ENCODE results near the gene STX16.

Gene STX16

GRCh38 chr20:58651946-58652605 lies 993 bp downstream of the STX16 start:
- peak overlapping the region; percentile 86 for H3K27ac ChIP-seq
- TF ChIP-seq ZFX (IDR thresholded peaks at IDR 0.05) (no peak), CTCF (conservative IDR thresholded peaks at IDR 0.05) (no peak)

- H3K27ac ChIP-seq: peak overlapping the region; percentile 86
- TF ChIP-seq ZFX (IDR thresholded peaks at IDR 0.05): no peak
- no peak for TF ChIP-seq CTCF (conservative IDR thresholded peaks at IDR 0.05)
These were observed 1.7 kb downstream of the STX16 start for GRCh38 chr20:58652606-58653294.

- no peak overlapping the region for H3K27ac ChIP-seq
- no peak for TF ChIP-seq CTCF (conservative IDR thresholded peaks at IDR 0.05)
- TF ChIP-seq ZFX (IDR thresholded peaks at IDR 0.05): no peak
These were observed 3.3 kb downstream of the STX16 start for GRCh38 chr20:58654337-58654736.

- no peak overlapping the region for H3K27ac ChIP-seq
- TF ChIP-seq CTCF (conservative IDR thresholded peaks at IDR 0.05) (no peak), ZFX (IDR thresholded peaks at IDR 0.05) (no peak)
These were observed 4.4 kb downstream of the STX16 start for GRCh38 chr20:58655328-58656107.

GRCh38 chr20:58656831-58657230 lies 5.7 kb downstream of the STX16 start:
- H3K27ac ChIP-seq: no peak overlapping the region
- TF ChIP-seq CTCF (conservative IDR thresholded peaks at IDR 0.05) (no peak), ZFX (IDR thresholded peaks at IDR 0.05) (no peak)

- no peak for TF ChIP-seq ZFX (IDR thresholded peaks at IDR 0.05)
- no peak for TF ChIP-seq CTCF (conservative IDR thresholded peaks at IDR 0.05)
- no peak overlapping the region for H3K27ac ChIP-seq
These were observed 6.2 kb downstream of the STX16 start for GRCh38 chr20:58657262-58657661.

GRCh38 chr20:58657986-58658385 lies 6.9 kb downstream of the STX16 start:
- H3K27ac ChIP-seq: no peak overlapping the region
- TF ChIP-seq CTCF (conservative IDR thresholded peaks at IDR 0.05): no peak
- TF ChIP-seq ZFX (IDR thresholded peaks at IDR 0.05): no peak
